GM21447 (cell line): ENCODE data around the gene GCHFR.
A peak's percentile ranks its signal among the peaks of the same experiment; 100 is the strongest.

Source experiments
- ATAC-seq: cut with Tn5 transposase; IDR thresholded peaks from one replicate; pipeline ENCODE4 v1.9.1; 2021; ENCODE audit not compliant: unreplicated experiment

The GCHFR gene

DNA sequence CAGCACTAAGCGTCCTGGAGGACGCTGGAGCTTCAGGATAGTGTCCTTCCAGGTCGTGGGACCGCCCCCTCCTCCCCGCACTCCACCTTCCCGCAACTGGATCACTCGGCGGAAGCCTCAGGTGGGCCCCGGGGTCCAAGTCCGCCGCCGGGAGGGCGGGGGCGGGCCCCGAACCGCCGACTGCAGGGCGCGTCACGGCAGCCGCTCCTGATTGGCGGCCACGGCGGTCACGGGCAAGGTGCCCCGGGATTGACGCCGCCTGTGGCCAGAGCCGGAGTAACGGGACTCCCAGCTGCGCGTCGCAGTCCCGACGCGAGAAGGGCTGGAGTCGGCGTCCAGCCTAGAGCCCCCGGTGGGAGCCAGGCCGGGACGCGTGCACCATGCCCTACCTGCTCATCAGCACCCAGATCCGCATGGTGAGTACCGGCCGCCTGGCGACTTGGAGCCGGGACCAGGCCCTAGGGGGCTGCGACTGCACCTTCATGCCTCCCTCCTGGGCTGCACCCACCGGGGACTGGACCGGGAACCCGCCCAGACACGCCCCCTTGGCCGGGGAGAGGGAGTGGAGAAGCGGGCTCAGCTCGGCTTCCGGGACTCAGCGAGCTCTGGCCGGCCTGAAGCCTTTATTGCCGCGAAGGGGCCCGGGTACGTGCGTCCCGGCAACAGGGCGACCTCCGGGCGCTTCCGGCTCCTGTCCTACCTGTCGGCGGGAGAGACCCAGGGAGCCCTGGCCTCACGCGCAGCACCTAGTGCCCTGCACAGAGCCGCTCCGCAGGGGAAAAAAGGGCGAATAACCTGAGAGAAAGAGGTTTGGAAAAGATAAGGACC, at the start of gene GCHFR:
GCHFR (plus strand) TSS at position 268 of the 828 bp plus-strand sequence; CDS start at position 381, 113 bp downstream.
- ATAC-seq, result peak; percentile 39

DNA sequence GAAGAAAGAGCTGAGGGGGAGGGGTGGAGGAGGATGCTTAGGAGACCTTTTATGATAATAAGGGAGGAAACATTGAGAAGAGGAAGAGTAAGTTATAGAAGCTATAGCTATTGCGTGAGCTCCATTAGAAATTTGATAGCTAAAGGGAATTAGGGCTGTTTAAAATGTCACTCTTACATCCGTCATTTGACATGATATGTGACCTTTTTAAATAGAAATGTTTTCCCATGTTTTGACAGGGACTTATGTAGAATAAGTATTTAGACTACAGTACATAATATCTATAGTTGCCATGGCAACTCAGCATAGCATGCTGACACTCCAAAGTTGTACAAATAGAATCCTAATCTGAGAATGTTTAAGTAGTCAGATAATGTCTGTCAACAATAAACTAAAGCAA, 49.7 kb upstream of the GCHFR start:
- no peak for ATAC-seq

DNA sequence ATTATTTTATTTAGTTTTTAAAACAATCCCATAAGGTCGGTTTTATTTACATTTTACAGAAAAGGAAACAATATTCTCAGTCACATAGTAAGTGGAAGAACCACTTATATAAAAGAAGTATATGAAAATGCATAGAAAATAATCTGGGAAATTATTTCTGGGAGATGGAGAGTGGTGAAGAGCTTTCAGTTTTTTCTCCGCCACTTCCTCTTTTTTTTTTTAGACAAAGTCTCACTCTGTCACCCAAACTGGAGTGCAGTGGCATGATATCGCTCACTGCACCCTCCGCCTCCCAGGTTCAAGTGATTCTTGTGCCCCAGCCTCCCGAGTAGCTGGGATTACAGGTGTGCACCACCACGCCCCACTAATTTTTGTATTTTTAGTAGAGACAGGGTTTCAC, 47.7 kb upstream of the GCHFR start:
- no peak for ATAC-seq

DNA sequence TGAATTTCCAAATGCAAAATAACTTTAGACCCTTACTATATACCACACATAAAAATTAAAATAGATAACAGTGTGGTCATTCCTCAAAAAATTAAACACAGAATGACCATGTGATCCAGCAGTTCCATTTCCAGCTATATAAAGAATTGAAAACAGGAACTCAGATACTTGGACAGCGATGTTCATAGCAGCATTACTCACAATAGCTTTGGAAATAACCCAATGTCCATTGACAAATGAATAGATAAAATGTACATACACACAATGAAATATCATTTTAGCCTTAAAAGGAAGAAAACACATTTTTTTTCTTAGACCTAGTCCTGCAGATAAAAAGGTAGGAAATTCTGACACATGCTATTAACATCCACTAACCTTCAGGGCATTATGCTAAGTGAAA, 42.2 kb upstream of the GCHFR start:
- no peak for ATAC-seq

DNA sequence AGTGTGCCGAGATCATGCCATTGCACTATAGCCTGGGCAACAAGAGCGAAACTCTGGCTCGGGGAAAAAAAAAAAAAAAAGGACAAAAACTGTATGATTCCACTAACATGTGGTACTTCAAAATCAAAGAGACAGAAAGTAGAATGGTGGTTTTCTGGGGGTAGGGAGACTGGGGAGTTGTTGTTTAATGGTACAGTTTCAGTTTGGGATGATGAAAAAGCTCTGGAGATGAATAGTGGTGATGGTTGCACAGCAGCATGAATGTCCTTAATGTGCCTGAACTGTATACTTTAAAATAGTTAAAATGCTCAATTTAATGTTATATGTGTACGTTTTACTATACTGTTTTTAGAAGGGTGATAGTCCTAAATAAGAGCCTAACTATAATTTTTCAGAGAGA, 41.5 kb upstream of the GCHFR start:
- no peak for ATAC-seq

DNA sequence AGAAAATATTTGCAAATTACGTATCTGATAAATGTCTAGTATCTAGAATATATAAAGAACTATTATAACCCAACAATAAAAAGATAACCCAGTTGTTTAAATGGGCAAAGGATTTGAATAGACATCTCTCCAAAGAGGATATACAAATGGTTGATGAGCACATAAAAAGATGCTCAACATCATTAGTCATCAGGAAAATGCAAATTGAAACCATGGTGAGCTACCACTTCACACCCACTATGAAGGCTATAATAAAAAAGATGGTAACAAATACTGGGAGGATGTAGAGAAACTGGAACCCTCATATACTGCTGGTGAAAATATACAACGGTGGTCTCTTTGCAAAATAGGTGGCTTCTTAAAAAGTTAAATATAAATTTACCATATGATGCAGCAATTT, 40.9 kb upstream of the GCHFR start:
- ATAC-seq, result no peak

DNA sequence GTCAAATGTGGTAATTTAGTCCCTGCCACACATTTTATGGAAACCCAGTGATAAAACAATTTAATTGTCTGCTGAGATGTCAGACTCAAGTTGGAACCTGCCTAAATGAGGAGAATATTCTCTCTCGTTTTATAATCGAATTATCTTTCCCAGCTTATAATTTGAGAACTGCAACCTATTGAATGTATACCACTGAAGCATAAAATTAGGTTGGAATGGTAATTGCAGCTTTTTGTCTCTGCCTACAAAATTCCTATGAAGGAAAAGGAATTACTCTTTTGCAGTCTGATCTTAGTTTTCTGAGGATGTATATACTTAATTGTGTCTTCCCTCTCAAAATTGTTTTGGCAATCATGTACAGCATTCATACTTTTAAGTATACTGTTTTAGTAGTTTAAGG, 39.9 kb upstream of the GCHFR start:
- ATAC-seq, result no peak

DNA sequence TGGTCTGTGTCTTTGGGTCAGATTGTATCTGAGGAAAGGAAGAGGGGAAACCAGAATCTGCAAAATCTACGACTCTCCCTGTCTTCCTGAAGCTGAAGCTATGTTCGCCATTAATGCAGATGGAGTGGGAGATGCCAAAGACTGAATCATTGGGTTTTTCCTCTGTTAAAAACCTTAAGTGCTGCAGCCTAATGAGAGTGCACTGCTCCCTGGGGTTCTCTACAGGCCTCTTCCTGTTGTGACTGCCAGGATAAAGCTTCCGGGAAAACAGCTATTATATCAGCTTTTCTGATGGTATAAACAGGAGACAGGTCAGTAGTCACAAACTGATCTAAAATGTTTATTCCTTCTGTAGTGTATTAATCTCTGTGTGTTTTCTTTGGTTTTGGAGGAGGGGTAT, 32.8 kb upstream of the GCHFR start:
- ATAC-seq, result no peak

DNA sequence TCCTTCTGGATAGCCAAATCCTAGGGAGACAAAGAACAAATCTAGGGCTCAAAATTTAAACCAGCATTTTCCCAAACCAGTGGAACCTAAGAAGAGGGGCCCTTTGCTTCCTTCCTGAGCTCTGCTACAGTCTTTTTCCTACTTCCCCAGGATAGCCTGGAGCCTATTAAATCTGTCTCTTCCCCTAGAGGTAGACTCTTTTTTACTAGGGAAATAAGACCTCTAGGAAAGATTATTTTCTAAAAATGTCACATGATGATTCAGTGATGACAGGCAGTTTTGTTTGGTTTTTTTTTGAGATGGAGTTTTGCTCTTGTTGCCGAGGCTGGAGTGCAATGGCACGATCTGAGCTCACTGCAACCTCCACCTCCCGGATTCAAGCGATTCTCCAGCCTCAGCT, 27.3 kb upstream of the GCHFR start:
- no peak for ATAC-seq

DNA sequence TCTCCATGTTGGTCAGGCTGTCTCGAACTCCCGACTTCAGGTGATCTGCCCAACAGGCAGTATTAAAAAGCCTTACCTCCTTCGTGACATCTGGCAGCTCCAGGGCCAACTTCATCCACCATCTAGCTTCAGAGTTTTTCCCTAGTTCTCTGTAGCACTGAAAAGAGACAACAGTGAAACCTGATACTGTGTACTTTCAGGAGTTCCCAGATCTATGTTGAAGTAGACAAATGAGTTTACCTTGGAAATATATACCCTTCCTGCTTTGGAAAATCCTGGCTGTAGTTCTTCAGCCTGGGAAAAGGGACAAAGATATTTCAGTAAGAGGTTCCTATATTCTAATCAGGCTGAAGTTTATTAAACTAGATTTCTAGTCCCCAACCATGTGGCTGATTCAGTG, 26.8 kb upstream of the GCHFR start:
- ATAC-seq, result no peak

DNA sequence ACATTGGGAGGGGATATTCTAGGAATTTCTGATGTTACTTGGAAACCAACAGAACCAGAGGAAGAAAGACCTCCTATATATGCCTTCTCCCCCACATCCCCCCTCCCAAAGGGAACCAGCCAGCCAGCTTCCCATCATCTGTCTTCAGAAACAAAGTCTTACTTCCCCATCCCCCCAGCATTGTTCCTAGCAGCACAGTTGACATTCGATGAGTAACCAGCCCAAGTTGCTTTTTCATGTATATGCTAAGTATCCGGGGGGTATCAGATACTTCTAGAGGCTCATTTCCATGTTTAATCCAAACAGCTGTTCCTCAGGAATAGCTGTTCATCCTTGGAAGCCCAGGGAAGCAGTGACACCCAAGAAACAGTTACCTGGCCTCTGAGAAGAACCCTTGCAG, 24.8 kb upstream of the GCHFR start:
- no peak for ATAC-seq

DNA sequence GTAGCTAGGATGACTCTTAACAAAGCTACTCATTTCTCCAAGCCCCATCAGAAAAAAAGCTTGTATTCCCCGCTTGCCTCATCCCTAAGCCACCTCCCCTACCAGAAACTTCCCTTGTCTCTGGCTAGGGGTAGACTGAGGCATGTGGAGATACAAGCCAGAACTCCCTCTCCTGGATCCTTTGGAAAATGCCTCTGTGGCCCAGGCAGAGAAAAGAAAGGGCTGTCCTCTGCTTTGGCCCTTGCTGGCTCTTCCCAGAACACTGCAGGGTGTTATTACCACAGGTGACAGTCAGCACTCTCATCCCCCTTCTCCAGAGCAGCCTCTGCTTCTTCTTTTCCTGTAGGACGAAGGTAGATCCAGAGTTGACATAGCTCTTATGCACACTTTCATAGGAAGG, 24.0 kb upstream of the GCHFR start:
- ATAC-seq, result no peak

DNA sequence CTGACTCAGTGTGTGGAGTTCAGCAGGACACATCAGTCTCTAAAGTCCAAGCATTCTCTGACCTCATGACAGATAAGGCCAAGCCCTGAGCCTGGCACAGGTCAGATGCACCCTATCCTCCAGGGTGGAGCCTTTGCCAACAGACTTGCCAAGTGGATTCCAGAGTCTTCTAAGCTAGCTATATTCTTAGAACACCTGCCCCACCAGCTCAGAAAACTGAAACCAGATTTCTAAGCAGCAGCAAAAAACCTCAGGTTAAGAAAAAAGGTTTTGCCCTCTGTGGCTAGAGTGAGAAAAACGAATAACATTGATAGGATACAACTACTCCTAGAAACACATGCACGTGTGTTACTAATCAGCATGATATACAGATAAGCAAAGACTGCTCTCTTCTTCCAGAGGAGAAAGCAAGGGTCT, 20.4 kb upstream of the GCHFR start:
- ATAC-seq, result no peak

DNA sequence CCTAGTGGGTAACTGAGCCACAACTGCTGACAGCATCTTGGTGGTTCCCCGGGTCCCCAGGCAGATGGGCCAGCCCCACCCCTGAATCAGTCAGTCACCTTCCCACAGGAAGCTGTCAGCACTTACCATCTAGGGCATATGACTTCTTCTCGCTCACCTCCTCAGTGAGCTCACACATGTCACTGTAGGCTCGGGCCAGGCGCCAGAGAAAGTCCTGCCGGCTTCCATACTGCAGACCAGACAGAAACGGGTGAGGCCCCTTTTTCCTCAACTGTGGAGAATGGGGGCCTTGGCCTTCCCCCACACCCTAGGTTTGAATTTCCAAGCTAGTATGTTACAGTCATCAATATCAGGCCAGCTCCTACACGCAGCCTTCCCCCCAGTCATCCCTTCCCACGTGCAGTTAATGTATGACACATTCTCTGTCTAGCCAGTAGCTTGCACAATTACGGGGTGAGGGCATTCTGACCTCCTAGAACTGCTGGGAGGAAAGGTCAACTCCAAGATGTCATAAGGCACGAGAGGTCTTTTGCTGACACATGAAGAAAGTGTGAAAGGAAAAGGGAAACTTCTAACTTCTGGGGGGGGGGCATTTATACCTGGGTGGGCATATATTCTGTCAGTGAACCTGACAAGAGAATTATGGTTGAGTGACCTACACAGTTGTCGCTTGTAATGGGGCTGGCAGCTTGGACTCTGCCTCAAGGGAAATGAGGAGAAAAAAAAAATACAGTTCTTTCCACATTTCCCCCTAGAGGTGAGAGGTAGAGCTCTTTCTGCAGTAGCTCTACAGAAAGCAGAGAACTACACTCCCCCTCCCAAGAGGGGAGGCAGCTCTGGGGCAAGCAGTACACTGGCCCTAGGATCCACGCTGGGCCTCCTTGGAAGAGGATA, 19.7 kb upstream of the GCHFR start:
- no peak for ATAC-seq

DNA sequence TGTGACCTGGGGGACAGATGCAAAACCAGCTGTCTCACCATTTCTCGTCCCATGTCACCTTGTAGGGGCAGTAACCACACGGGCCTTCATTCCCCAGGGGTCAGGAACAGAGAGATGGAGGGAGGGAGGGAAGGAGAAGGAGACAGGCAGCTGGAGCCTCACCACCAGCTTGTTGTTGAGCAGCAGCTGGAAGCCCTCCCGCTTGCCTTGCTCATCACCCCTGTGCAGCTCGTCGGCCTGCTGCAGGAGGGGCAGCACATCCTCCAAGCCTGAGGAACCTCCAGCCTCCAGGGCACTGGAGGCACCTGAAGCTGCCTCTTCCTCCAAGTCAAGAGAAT, 19.1 kb upstream of the GCHFR start:
- no peak for ATAC-seq

DNA sequence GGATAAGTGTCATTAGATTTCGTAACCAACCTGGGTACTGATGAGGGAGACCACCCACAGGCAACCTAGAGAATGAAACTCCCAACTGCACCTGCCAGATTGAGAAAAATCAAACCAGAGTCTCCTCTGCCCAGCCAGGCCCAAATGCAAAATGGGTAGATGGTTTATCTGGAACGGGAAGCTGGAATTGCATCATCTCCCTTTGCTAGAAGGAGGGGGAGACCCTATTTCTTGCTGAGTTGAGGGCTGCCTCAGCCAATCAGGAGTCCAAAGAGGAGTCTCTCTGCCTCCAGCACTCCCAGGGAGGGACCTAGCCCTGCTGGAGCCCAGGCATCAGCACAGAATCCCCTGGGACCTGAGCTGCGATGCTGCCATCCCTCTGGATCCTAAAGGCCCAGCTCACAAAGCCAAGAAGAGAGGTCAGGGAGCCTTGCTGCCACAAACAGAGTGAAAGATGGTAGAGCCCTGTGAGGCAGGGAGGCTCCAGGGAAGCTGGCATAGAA, 16.9 kb upstream of the GCHFR start:
- ATAC-seq, result no peak

DNA sequence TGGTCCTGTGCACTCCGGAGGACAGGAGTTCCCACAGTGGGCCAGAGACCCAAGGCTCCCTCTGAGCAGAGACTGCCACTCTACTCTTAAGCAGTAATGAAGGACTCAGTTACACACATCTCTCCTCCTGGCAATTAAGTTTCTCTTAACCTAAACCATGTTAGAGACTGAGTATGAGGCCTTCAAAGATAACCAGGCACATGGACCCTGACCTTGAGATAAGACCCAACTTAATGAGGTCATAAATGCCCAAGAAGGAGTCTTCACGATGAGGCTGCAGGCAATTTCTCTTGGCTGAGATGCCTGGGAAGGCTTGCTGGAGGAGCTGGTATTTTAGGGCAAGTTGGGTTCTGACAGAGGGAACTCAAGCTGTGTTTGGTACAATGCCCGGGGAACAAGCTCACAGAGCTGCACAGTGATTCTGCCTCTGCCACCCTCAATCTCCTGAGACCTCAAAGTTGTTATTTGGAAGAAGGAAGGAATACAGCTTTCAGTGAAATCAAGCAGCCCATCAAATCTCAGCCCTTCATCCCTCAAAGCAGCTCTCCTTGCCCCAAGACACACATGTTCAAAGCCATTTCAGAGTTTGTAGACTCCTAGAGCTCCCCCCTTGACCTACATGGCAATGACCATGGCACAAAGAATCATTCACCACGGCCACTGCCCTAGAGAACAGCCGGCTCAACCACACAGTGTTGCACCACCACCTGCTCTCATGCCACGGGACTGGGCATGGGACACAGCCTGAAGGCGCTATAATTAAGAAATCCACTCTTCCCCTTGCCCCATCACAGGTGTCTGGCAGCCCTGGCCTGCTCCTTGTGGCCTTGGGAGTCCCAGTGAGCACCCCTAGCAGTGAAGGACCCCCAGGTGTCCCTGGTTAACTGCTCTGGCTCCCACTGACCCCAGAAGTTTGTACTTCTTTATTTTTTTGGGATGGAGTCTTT, 15.9 kb upstream of the GCHFR start:
- no peak for ATAC-seq

DNA sequence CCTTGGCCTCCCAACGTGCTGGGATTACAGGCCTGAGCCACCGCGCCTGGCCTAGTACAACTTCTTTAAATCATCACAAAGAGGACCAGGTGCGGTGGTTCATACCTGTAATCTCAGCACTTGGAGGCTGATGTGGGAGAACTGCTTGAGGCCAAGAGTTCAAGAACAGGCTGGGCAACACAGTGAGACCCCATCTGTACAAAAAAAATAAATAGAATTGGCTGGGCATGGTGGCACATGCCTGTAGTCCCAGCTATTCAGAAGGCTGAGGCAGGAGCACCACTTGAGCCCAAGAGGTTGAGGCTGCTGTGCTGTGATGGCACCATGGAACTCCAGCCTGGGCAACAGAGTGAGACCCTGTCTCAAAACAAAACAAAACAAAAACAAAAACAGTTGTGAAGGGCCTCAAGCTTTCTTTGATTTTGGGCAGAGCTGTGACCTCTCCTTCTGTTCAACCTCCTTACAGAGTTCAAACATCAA, 14.7 kb upstream of the GCHFR start:
- ATAC-seq, result no peak

DNA sequence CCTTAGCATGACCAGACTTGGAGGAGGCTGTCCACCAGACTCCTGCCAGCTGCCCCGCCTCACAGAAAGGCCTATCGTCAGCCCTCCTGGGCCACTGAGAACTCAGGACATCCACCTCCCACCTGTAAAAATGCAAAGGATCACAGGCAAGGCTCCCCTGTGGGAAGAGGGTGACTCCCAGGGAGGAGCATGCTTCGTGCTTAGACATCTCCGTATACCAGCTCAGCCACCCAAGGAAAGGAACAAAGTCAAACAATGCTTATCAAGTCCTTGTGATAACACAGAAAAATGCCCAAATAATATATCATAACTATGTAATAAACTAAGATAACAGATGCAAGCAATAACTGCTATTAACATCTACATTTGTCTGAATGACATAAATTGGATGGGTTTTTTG, 13.0 kb upstream of the GCHFR start:
- ATAC-seq, result no peak

DNA sequence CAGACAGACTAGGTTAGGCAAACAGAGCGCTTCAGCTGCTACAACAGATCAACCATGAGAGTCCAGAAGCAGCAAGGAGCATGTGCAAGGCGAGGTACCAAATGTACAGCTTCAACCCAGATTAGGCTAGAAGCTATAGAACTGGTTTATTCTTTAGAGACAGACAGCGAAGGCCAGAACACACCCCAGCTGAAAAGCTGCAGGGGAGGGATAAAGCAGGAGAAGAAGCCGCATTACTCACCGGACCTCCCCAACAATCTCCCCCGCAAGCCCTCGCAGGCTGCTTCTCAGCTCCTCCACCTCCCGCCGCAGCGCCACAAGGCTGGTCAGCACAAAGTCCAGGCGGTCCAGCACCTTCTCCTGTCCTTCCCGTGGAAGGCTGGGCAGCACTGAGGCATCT, 12.1 kb upstream of the GCHFR start:
- no peak for ATAC-seq

DNA sequence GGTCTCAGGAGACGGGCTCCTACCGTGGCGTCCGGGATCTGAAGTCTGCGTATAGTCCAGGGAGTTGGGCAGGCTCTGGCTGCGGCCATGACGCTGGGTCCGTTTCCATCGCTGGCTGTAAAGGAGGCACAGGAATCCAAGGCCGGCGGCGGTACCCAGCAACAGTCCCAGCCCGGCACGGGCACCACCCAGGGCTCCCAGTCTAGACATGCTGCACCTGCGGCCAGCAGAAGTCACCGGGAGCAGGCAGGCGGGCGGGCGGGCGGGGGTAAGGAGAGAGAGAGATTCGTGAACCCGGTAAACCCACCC, 9.3 kb upstream of the GCHFR start:
- peak; percentile 11 for ATAC-seq
